SK-N-SH treated with all-trans-retinoic acid at 6 μM for 48 hours (cell line): Measurements from ENCODE around the gene CYB5A.
"Not testable (repeated sequence)": the region's sequence is repeated elsewhere in the genome, so short reads cannot be mapped to it uniquely, and the experiment has no call there.

Experiments
- ATAC-seq: fragments of 200-7000 bp; cut with Tn5 transposase; 3 replicates; pipeline ENCODE4 v1.9.1; 2020; ENCODE audit warnings: mild to moderate bottlenecking, moderate library complexity
- ARNTL ChIP-seq: fragments of 450-650 bp; formaldehyde crosslinking; IDR thresholded peaks from 2 replicates; pipeline ENCODE4 v1.5.0; 2020; ENCODE audit warnings: low read depth, mild to moderate bottlenecking, moderate library complexity, borderline replicate concordance
- BACH2 ChIP-seq: fragments of 250-450 bp; sonication (Bioruptor Pico); IDR thresholded peaks from 2 replicates; pipeline ENCODE4 v1.9.0; 2021; ENCODE audit warnings: mild to moderate bottlenecking, borderline replicate concordance
- CSDC2 ChIP-seq: fragments of 250-450 bp; sonication (Bioruptor Pico); IDR thresholded peaks from 2 replicates; pipeline ENCODE4 v1.5.0; 2020; ENCODE audit warnings: mild to moderate bottlenecking, moderate library complexity
- CSRNP3 ChIP-seq: fragments of 250-450 bp; sonication (Bioruptor Pico); IDR thresholded peaks from 2 replicates; pipeline ENCODE4 v1.5.1; 2021; ENCODE audit warnings: mild to moderate bottlenecking, moderate library complexity
- GLIS3 ChIP-seq: fragments of 250-450 bp; sonication (Bioruptor Pico); IDR thresholded peaks from 2 replicates; pipeline ENCODE4 v1.5.0; 2020; ENCODE audit warnings: mild to moderate bottlenecking, moderate library complexity
- ISL1 ChIP-seq: fragments of 250-450 bp; sonication (Bioruptor Pico); IDR thresholded peaks from 2 replicates; pipeline ENCODE4 v2.1.2; 2022; ENCODE audit warnings: mild to moderate bottlenecking, moderate library complexity
- OSR1 ChIP-seq: fragments of 250-450 bp; sonication (Bioruptor Pico); IDR thresholded peaks from 2 replicates; pipeline ENCODE4 v1.8.0; 2022; ENCODE audit warnings: moderate library complexity, mild to moderate bottlenecking, inconsistent platforms
- POU6F1 ChIP-seq: fragments of 250-450 bp; sonication (Bioruptor Pico); IDR thresholded peaks from 2 replicates; pipeline ENCODE4 v1.8.0; 2021; ENCODE audit warnings: low read depth, mild to moderate bottlenecking, moderate library complexity, borderline replicate concordance
- PPARA ChIP-seq: fragments of 250-450 bp; sonication (Bioruptor Pico); IDR thresholded peaks from 2 replicates; pipeline ENCODE4 v1.5.0; 2020; ENCODE audit warnings: mild to moderate bottlenecking, borderline replicate concordance
- RARB ChIP-seq: fragments of 250-450 bp; sonication (Bioruptor Pico); IDR thresholded peaks from 2 replicates; pipeline ENCODE4 v1.8.0; 2021; ENCODE audit warnings: mild to moderate bottlenecking, moderate library complexity
- SNAI2 ChIP-seq: fragments of 250-450 bp; sonication (Bioruptor Pico); IDR thresholded peaks from 2 replicates; pipeline ENCODE4 v1.5.0; 2020; ENCODE audit warnings: mild to moderate bottlenecking, moderate library complexity
- TCF4 ChIP-seq: fragments of 250-450 bp; sonication (Bioruptor Pico); IDR thresholded peaks from 2 replicates; pipeline ENCODE4 v1.8.0; 2021; ENCODE audit warnings: mild to moderate bottlenecking, moderate library complexity, borderline replicate concordance
- TOX ChIP-seq: fragments of 250-450 bp; sonication (Bioruptor Pico); IDR thresholded peaks from 2 replicates; pipeline ENCODE4 v1.8.0; 2021; ENCODE audit warnings: mild to moderate bottlenecking, moderate library complexity, borderline replicate concordance
- TSHZ2 ChIP-seq: fragments of 250-450 bp; sonication (Bioruptor Pico); IDR thresholded peaks from 2 replicates; pipeline ENCODE4 v1.5.0; 2020; ENCODE audit warnings: mild to moderate bottlenecking, moderate library complexity
- ZC3H10 ChIP-seq: fragments of 250-450 bp; sonication (Bioruptor Pico); IDR thresholded peaks from 2 replicates; pipeline ENCODE4 v1.5.1; 2021; ENCODE audit warnings: mild to moderate bottlenecking, moderate library complexity
- ZFP3 ChIP-seq: fragments of 250-450 bp; sonication (Bioruptor Pico); IDR thresholded peaks from 2 replicates; pipeline ENCODE4 v1.5.0; 2020; ENCODE audit warnings: mild to moderate bottlenecking, moderate library complexity
- ZFP30 ChIP-seq: fragments of 450-650 bp; formaldehyde crosslinking; IDR thresholded peaks from 2 replicates; pipeline ENCODE4 v1.5.0; 2022; ENCODE audit warnings: mild to moderate bottlenecking, moderate library complexity
- ZNF70 ChIP-seq: fragments of 450-650 bp; formaldehyde crosslinking; IDR thresholded peaks from 2 replicates; pipeline ENCODE4 v1.5.0; 2020; ENCODE audit warnings: mild to moderate bottlenecking, moderate library complexity
- ZNF8 ChIP-seq: fragments of 450-650 bp; formaldehyde crosslinking; IDR thresholded peaks from 2 replicates; pipeline ENCODE4 v1.5.0; 2020; ENCODE audit warnings: mild to moderate bottlenecking, moderate library complexity

The CYB5A gene

GRCh38 chr18:74286106-74286855 lies 5.5 kb downstream of the CYB5A start:
- no peak for ATAC-seq
- no peak for TF ChIP-seq ZFP3 (CRISPR knock-in tag)
- no peak for TF ChIP-seq BACH2
- TF ChIP-seq PPARA (CRISPR knock-in tag): no peak
- no peak for TF ChIP-seq POU6F1 (CRISPR knock-in tag)
- no peak for TF ChIP-seq CSDC2 (CRISPR knock-in tag)
- no peak for TF ChIP-seq CSRNP3 (CRISPR knock-in tag)
- TF ChIP-seq TCF4 (CRISPR knock-in tag): no peak
- TF ChIP-seq SNAI2: no peak
- no peak for TF ChIP-seq ZC3H10 (CRISPR knock-in tag)
- TF ChIP-seq OSR1 (CRISPR knock-in tag): no peak
- no peak for TF ChIP-seq ZNF70 (CRISPR knock-in tag)
- TF ChIP-seq ZFP30 (CRISPR knock-in tag): no peak
- no peak for TF ChIP-seq ISL1 (CRISPR knock-in tag)
- TF ChIP-seq TOX: no peak
- TF ChIP-seq ZNF8: no peak
- no peak for TF ChIP-seq GLIS3 (CRISPR knock-in tag)

- not testable (repeated sequence) for ATAC-seq
Observed at GRCh38 chr18:74285583-74285982, 6.2 kb downstream of the CYB5A start.

- TF ChIP-seq ZFP30 (CRISPR knock-in tag) (no peak), ARNTL (no peak), BACH2 (no peak), PPARA (CRISPR knock-in tag) (no peak), CSRNP3 (CRISPR knock-in tag) (no peak), TCF4 (CRISPR knock-in tag) (no peak), TOX (no peak), ISL1 (CRISPR knock-in tag) (no peak), TSHZ2 (CRISPR knock-in tag) (no peak), RARB (no peak), ZFP3 (CRISPR knock-in tag) (no peak), OSR1 (CRISPR knock-in tag) (no peak), ZNF8 (no peak)
- ATAC-seq: no peak
Observed at GRCh38 chr18:74284980-74285355, 6.8 kb downstream of the CYB5A start.

- no peak for ATAC-seq
- TF ChIP-seq ARNTL: no peak
Observed at GRCh38 chr18:74284191-74284979, 7.4 kb downstream of the CYB5A start.
